Keratinocyte (primary cell): Measurements from ENCODE around the gene SMIM10L2A. TPM values are rescaled to one million over a fixed set of nuclear protein-coding genes. Genes with fewer than 3 reads are reported as not detected.

Experiments
- DNase-seq: peaks from one replicate; pipeline ENCODE4 v3.0.0-alpha.2; 2011; ENCODE audit warnings: low read depth, missing footprints, low spot score
- FAIRE-seq: peaks from 2 replicates; lab custom pipeline; 2011; peaks lifted over from hg19 to GRCh38; lab: Jason Lieb, UNC
- H2AFZ ChIP-seq: 2 replicates; pipeline ENCODE4 v1.6.0; 2012; ENCODE audit warnings: low read length, control low read depth, inconsistent platforms; ENCODE audit not compliant: control insufficient read depth
- H3K27ac ChIP-seq: 2 replicates; pipeline ENCODE4 v1.5.1; 2011; ENCODE audit warnings: low read length; ENCODE audit not compliant: control insufficient read depth, insufficient read depth
- H3K27me3 ChIP-seq: 3 replicates; pipeline ENCODE4 v1.6.0; 2011; ENCODE audit warnings: low read length; ENCODE audit not compliant: control insufficient read depth, insufficient read depth; ENCODE audit errors: extremely low read depth
- H3K36me3 ChIP-seq, 2 experiments: 2 replicates in 1 of 2; 3 replicates in 1 of 2; pipeline ENCODE4 v1.5.1; 2011; ENCODE audit warnings: low read length in 2 of 2, mild to moderate bottlenecking in 1 of 2; ENCODE audit not compliant: control insufficient read depth in 2 of 2, insufficient read depth in 2 of 2; ENCODE audit errors: extremely low read depth in 1 of 2
- H3K4me1 ChIP-seq: 3 replicates; pipeline ENCODE4 v1.5.1; 2011; ENCODE audit warnings: low read length; ENCODE audit not compliant: control insufficient read depth, insufficient read depth; ENCODE audit errors: extremely low read depth
- H3K4me2 ChIP-seq: 3 replicates; pipeline ENCODE4 v1.6.0; 2011; ENCODE audit warnings: low read depth, low read length; ENCODE audit not compliant: control insufficient read depth, insufficient read depth; ENCODE audit errors: extremely low read depth
- H3K4me3 ChIP-seq, 3 experiments: fragments of 200-600 bp in 1 of 3; sonication (generic) in 1 of 3; 2 replicates in 2 of 3; 3 replicates in 1 of 3; pipeline ENCODE4 v1.5.1; 2011 to 2016; ENCODE audit warnings: low read length in 3 of 3, mild to moderate bottlenecking in 3 of 3, control low read depth in 2 of 3, inconsistent platforms in 1 of 3, low read depth in 1 of 3, mixed read lengths in 1 of 3, mixed run types in 1 of 3, moderate library complexity in 1 of 3; ENCODE audit not compliant: control insufficient read depth in 2 of 3, insufficient read depth in 2 of 3; ENCODE audit errors: extremely low read depth in 1 of 3
- H3K79me2 ChIP-seq: 2 replicates; pipeline ENCODE4 v1.6.0; 2012; ENCODE audit warnings: low read length; ENCODE audit not compliant: control insufficient read depth, insufficient read depth
- H3K9ac ChIP-seq: 3 replicates; pipeline ENCODE4 v1.6.0; 2011; ENCODE audit warnings: low read length; ENCODE audit not compliant: control insufficient read depth, insufficient read depth; ENCODE audit errors: extremely low read depth
- H3K9me1 ChIP-seq: 3 replicates; pipeline ENCODE4 v1.6.0; 2011; ENCODE audit warnings: low read length; ENCODE audit not compliant: control insufficient read depth, insufficient read depth; ENCODE audit errors: extremely low read depth
- H3K9me3 ChIP-seq: 2 replicates; pipeline ENCODE4 v1.5.1; 2012; ENCODE audit warnings: low read depth, low read length; ENCODE audit not compliant: control insufficient read depth
- H4K20me1 ChIP-seq: 3 replicates; pipeline ENCODE4 v1.6.0; 2011; ENCODE audit warnings: low read length; ENCODE audit not compliant: control insufficient read depth, insufficient read depth; ENCODE audit errors: extremely low read depth
- EZH2 ChIP-seq: IDR thresholded peaks from one replicate; pipeline ENCODE4 v1.6.1; 2012; ENCODE audit warnings: inconsistent platforms, mild to moderate bottlenecking, low read length, moderate library complexity
- dilution Hi-C: fragments of 300-500 bp; cut with MboI; formaldehyde crosslinking; loops from one replicate; pipeline ENCODE4 v1.7.0; 2020; ENCODE audit warnings: low sequenced_read_pairs; ENCODE audit not compliant: extremely low pct_ligation_motif_present
- polyA plus RNA-seq, 5 experiments: library from polyadenylated mRNA; depleted of rRNA in 3 of 5; stranded (reverse) in 3 of 5; stranded (forward) in 1 of 5; unstranded in 1 of 5; fragments of >200 nt; gene quantifications; 1 replicate in 1 of 5; 2 replicates in 3 of 5; 3 replicates in 1 of 5; pipeline versions ENCODE4 v1.2.1 to v1.2.3, GENCODE V29; 2011 to 2012; ENCODE audit warnings: missing spikeins in 2 of 5, low read depth in 1 of 5, low replicate concordance in 1 of 5
- TF ChIP-seq, protein P1 (sequence below), 3 experiments: IDR thresholded peaks in 1 of 3; conservative IDR thresholded peaks in 1 of 3; optimal IDR thresholded peaks in 1 of 3; 2 replicates in 2 of 3; 3 replicates in 1 of 3; pipeline versions ENCODE3 to v1.5.1; 2011; ENCODE audit warnings: low read length in 3 of 3, mild to moderate bottlenecking in 3 of 3, moderate library complexity in 2 of 3, control low read depth in 1 of 3, inconsistent platforms in 1 of 3; ENCODE audit not compliant: insufficient read depth in 2 of 3; ENCODE audit errors: extremely low read depth in 1 of 3

Gene SMIM10L2A
- polyA plus RNA-seq, 1 donor (not counting 4 experiments of a cell fraction or from before 2014, with no cell fraction given), result 0.49 TPM

DNA sequence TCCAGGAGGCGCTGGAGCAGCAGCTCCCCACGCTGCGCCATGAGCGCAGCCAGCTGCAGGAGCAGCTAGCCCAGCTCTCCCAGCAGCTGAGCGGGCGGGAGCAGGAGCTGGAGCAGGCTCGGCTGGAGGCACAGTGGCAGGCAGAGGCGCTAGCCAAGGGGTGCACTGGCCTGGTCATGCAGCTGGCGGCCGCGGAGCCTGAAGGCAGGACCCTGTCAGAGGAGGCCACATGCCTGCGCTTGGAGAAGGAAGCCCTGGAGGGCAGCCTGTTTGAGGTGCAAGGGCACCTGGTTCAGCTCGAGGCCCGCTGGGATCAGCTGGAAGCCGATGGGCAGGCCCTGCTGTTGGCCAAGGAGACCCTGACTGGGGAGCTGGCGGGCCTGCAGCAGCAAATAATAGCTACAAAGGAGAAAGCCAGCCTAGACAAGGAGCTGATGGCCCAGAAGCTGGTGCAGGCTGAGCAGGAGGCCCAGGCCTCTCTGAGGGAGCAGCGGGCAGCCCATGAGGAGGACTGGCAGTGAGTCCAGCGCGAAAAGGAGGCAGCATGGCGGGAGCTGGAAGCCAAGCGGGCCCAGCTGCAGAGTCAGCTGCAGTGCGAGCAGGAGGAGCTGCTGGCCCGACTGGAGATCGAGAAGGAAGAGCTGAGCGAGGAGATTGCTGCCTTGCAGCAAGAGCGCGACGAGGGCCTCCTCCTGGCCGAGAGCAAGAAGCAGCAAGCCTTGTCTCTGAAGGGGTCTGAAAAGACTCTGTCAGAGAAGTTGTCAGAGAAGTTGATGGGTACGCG, 13.6 kb downstream of the SMIM10L2A start:
- Histone ChIP-seq H3K9ac (no peak overlapping the region), H3K4me3 (no peak overlapping the region), H4K20me1 (no peaks in the 10 kb centered on the region), H3K9me3 (peaks cover 7% of the 10 kb centered on the region), H3K9me1 (no peaks in the 10 kb centered on the region), H3K4me2 (no peak overlapping the region), H3K27me3 (no peaks in the 10 kb centered on the region), H3K27ac (no peak overlapping the region), H2AFZ (no peak overlapping the region), H3K4me1 (no peaks in the 10 kb centered on the region), H3K36me3 (no peaks in the 10 kb centered on the region), H3K79me2 (no peaks in the 10 kb centered on the region)
- dilution Hi-C loops, result no loop called here
- TF ChIP-seq, protein P1, sequence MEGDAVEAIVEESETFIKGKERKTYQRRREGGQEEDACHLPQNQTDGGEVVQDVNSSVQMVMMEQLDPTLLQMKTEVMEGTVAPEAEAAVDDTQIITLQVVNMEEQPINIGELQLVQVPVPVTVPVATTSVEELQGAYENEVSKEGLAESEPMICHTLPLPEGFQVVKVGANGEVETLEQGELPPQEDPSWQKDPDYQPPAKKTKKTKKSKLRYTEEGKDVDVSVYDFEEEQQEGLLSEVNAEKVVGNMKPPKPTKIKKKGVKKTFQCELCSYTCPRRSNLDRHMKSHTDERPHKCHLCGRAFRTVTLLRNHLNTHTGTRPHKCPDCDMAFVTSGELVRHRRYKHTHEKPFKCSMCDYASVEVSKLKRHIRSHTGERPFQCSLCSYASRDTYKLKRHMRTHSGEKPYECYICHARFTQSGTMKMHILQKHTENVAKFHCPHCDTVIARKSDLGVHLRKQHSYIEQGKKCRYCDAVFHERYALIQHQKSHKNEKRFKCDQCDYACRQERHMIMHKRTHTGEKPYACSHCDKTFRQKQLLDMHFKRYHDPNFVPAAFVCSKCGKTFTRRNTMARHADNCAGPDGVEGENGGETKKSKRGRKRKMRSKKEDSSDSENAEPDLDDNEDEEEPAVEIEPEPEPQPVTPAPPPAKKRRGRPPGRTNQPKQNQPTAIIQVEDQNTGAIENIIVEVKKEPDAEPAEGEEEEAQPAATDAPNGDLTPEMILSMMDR (optimal IDR thresholded peaks at IDR 0.05 in 1 of 3, IDR thresholded peaks at IDR 0.05 in 1 of 3, conservative IDR thresholded peaks at IDR 0.05 in 1 of 3; ENCODE audit: extremely low read depth in 1 of 3, insufficient read depth in 2 of 3, low read length in 3 of 3), result no peak
- TF ChIP-seq EZH2, result no peak
- no peak for DNase-seq
- FAIRE-seq, result no peak

DNA sequence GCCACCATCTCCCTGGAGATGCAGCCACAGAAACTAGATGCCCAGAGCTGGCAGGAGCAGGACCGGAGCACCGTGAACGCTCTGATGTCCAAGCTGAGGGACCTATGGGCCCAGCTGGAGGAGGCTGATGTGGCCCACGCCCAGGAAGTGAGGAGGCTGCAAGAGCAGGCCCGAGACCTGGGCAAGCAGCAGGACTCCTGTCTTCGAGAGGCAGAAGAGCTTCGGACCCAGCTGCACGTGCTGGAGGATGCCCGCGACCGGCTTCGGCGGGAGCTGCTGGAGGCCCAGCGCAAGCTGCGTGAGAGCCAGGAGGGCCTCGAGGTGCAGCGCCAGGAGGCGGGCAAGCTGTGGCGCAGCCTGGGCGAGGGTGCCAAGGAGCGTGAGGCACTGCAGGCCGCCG, 14.2 kb downstream of the SMIM10L2A start:
- Histone ChIP-seq H3K79me2 (no peaks in the 10 kb centered on the region), H3K27ac (no peak overlapping the region), H4K20me1 (no peaks in the 10 kb centered on the region), H2AFZ (no peak overlapping the region), H3K4me2 (no peak overlapping the region), H3K9ac (no peak overlapping the region), H3K4me3 (no peak overlapping the region), H3K9me3 (peaks cover 7% of the 10 kb centered on the region), H3K36me3 (no peaks in the 10 kb centered on the region), H3K4me1 (no peaks in the 10 kb centered on the region), H3K27me3 (no peaks in the 10 kb centered on the region), H3K9me1 (no peaks in the 10 kb centered on the region)
- dilution Hi-C loops, result no loop called here
- no peak for FAIRE-seq
- no peak for DNase-seq
- TF ChIP-seq EZH2, result no peak
- TF ChIP-seq, protein P1 (optimal IDR thresholded peaks at IDR 0.05 in 1 of 3, IDR thresholded peaks at IDR 0.05 in 1 of 3, conservative IDR thresholded peaks at IDR 0.05 in 1 of 3; ENCODE audit: extremely low read depth in 1 of 3, insufficient read depth in 2 of 3, low read length in 3 of 3), result no peak
